GM18870 (cell line): ENCODE data around the gene EMC1.
"Not testable (repeated sequence)": the region's sequence is repeated elsewhere in the genome, so short reads cannot be mapped to it uniquely, and the experiment has no call there.

Experiments
- ATAC-seq: cut with Tn5 transposase; IDR thresholded peaks from one replicate; pipeline ENCODE4 v1.9.1; 2021; ENCODE audit warnings: moderate library complexity; ENCODE audit not compliant: unreplicated experiment

EMC1 gene

GRCh38 chr1:19262047-19262446 lies 10.7 kb upstream of the EMC1 start:
- ATAC-seq, result no peak

- ATAC-seq, result no peak
Measured at GRCh38 chr1:19260211-19261138, 9.2 kb upstream of the EMC1 start.

GRCh38 chr1:19258353-19258752 lies 7.0 kb upstream of the EMC1 start:
- no peak for ATAC-seq

DNA sequence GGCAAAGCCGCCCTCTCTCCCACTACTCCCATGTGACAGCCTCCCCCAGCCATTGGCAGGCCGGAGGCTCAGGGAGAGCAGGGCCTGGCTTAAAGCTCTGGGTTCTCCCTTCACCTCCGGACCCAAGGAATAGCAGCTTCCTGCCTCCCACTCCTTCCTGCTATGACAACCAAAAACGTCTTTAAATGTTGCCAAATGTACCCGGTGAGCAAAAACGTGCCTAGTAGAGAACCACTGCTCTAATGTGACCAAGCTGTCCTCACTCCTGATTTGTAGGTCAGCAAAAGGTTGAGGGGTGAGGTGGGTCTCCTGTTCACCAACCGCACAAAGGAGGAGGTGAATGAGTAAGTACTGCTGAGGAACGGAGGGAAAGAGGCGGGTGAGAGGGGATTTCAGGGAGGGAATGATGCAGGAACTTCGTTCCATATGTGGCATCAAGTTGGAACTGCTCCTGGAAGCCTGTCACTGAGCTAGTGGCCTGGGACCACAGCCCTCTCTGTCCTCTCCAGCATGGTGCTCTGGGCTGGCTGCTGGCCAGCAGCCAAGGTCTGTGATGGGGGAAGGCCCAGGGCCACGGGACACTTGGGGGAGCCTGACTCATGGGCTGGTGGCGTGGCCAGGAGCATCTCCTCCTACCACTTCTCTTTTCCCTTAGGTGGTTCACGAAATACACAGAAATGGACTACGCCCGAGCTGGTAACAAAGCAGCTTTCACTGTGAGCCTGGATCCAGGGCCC lies 6.0 kb upstream of the EMC1 start:
- ATAC-seq, result no peak

DNA sequence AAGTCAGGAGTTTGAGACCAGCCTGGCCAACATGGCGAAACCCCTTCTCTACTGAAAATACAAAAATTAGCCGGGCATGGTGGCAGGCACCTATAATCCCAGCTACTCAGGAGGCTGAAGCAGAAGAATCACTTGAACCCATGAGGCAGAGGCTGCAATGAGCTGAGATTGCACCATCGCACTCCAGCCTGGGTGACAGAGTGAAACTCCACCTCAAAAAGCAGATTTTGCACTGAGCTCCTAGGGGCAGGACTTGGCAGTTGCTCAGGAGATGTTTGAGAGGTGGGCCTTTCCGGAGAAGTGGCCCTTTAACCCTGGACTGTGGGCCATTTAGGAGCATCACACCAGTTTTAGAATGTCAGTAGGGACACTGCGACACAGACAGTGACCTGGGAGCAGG lies 5.0 kb upstream of the EMC1 start:
- ATAC-seq, result not testable (repeated sequence)

- ATAC-seq, result no peak
Measured at GRCh38 chr1:19255288-19255687, 4.0 kb upstream of the EMC1 start.

GRCh38 chr1:19254416-19254815 lies 3.1 kb upstream of the EMC1 start:
- no peak for ATAC-seq

GRCh38 chr1:19250629-19251304 lies 557 bp downstream of the EMC1 start:
- ATAC-seq, result no peak

DNA sequence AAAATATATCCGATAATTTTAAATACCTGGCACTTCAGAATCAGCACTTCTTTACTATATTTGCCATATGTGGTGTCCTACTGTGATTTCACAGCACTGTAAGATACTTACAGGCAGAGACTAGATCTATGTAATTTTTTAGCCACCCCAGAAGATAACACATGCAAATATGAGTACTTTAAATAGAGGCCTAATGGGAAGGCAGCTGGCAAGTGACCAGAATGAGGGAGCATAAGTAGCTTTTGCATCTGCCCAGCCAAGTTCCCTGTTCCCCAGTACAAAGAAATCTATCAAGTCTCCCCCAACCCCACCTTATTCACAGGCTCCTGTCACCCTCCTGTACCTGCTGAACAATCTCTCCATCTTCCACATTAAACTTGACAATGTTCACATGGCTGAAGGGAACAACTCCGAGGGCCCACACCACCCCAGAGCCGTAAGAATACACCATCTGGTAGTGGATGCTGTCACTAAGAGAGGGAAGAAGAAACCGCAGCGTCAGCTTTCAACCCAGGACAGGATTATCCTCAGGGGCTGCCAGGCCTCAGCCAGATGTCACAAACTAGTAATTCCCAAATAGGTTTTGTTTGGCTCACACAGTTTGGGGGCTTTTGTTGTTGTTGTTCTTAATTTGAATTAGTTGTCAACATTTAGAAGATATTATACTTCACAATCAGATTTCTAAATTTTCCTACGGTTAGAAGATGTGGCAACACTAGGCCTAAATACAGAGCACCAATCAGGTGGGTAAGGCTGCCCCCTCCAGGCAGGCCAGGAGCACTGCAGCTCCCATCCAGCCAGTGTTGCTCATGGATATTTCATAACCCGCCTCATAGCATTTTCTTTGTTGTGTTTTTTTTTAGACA lies 10.4 kb downstream of the EMC1 start:
- ATAC-seq, result no peak

- ATAC-seq, result no peak
Measured at GRCh38 chr1:19239876-19240275, 11.4 kb downstream of the EMC1 start.

DNA sequence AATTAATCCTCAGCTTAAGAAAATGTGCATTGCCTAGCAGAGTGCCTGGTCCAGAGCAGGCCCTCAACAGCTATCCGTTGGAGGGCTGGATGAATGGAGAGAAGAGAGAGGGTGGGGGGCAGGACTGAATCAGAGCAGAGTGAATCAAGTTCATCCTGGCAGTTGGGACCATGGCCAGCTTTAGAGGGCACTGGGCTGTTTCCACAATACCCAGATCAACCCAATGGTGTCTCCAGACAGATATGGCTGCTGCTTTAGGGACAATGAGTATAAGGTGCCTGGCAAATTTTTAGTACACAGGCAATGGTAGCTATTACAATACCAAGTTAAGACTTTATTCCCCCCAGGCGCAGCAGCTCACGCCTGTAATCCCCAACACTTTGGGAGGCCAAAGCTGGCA lies 17.1 kb downstream of the EMC1 start:
- no peak for ATAC-seq

DNA sequence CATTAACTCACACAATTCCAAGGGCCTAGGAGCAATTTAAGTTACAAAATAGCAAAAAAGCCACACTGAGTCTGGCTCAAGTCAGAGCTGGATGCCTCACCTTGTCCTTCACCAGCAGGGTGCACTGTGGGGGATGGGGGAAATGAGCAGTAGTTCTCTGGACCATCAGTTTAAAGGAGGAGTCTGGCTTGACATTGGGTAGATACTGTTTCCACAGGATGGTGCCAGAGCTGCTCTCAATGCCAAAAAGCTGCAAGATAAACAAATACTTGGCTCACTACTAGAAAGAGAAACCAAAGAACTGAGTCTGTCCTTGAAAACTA lies 18.8 kb downstream of the EMC1 start:
- no peak for ATAC-seq

DNA sequence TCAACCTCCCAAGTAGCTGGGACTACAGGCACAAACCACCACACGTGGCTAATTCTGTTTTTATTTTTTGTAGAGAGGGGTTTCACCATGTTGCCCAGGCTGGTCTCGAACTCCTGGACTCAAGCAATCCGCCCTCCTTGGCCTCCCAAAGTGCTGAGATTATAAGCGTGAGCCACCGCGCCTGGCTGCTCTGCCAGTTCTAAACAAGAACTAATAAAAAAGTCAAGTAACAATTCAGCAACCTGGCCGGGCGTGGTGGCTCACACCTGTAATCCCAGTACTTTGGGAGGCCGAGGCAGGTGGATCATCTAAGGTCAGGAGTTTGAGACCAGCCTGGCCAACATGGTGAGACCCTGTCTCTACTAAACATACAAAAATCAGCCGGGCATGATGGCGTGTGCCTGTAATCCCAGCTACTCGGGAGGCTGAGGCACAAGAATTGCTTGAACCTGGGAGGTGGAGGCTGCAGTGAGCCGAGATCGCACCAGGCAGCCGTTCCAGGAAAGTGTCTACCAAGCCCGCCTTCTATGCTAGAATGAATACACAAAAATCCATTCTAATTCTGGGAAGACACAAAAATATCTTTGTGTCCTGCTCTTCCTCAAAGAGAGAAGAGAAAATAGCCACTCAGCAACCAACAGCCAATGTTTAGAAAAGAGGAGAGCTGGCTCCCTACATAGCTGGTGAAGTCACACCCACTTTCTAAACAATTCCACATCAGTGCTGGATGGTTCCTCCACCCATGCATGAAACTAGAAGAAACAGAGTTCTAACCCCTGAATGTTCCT lies 19.4 kb downstream of the EMC1 start:
- ATAC-seq, result not testable (repeated sequence)

DNA sequence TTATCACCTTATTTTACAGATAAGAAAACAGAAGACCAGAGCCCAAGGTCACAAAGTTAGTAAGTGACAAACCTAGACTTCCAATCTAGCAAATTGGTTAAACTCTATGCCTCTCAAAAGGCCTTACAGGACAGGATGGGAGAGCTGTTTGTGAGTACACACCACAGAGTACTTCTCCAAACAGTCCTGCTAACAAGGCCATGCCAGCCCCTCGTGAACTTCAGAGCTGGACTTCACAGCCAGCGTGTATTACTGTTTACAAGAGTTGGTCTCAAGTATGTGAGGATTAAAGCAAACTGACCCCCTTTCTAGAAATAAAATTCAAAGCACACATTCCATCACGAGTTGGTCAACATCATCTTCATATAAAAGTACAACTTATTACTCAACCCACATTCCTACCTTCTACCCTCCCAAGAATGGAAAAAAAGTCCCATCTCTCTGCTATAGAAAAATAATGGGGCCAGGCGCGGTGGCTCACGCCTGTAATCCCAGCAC lies 21.4 kb downstream of the EMC1 start:
- ATAC-seq, result no peak

- ATAC-seq, result no peak
Measured at GRCh38 chr1:19229229-19229628, 22.1 kb downstream of the EMC1 start.

- no peak for ATAC-seq
Measured at GRCh38 chr1:19222979-19223824, 28.1 kb downstream of the EMC1 start.

DNA sequence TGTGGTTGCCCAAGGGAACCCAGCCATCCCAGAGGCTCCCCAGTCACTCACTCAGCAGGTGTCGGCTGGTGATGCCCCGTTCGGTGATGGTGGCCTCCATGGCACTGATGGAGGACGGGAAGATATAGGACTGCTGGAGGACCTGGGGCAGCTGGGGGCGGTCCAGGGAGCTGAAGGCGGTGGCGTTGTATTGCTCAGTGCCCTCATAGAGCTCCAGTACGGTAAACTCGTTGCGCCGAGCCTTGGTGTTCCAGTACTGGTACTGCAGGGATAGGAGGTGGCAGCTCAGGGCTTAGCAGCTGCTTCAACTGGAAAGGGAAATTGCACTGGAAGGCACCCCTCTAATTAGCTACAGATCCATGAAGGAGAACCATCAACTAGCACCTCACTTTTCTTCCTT lies 28.8 kb downstream of the EMC1 start:
- ATAC-seq, result no peak

GRCh38 chr1:19220991-19221390 lies 30.3 kb downstream of the EMC1 start:
- ATAC-seq, result no peak
